GM20431 (cell line): ENCODE results near the gene TAS1R2.

Source experiments
- in situ Hi-C: fragments of 300-500 bp; cut with MseI, MboI; formaldehyde crosslinking; loops from one replicate; pipeline ENCODE4 v1.15.0; 2020; ENCODE audit warnings: low sequenced_read_pairs; ENCODE audit not compliant: unreplicated experiment

The TAS1R2 gene

GRCh38 chr1:18885311-18886002 lies 26.0 kb upstream of the TAS1R2 start:
- in situ Hi-C loops = no loop called here

- in situ Hi-C loops = no loop called here
Measured at GRCh38 chr1:18884727-18885126, 25.3 kb upstream of the TAS1R2 start.

- in situ Hi-C loops = no loop called here
Measured at GRCh38 chr1:18884419-18884717, 24.9 kb upstream of the TAS1R2 start.

GRCh38 chr1:18883636-18884418 lies 24.4 kb upstream of the TAS1R2 start:
- in situ Hi-C loops = no loop called here

GRCh38 chr1:18883079-18883478 lies 23.6 kb upstream of the TAS1R2 start:
- in situ Hi-C loops = no loop called here

- in situ Hi-C loops = no loop called here
Measured at GRCh38 chr1:18882486-18882885, 23.0 kb upstream of the TAS1R2 start.

- in situ Hi-C loops = no loop called here
Measured at GRCh38 chr1:18881642-18882431, 22.4 kb upstream of the TAS1R2 start.

- in situ Hi-C loops = no loop called here
Measured at GRCh38 chr1:18881164-18881563, 21.7 kb upstream of the TAS1R2 start.

- in situ Hi-C loops = no loop called here
Measured at GRCh38 chr1:18880585-18880984, 21.1 kb upstream of the TAS1R2 start.

- in situ Hi-C loops = no loop called here
Measured at GRCh38 chr1:18879791-18880309, 20.4 kb upstream of the TAS1R2 start.

- in situ Hi-C loops = no loop called here
Measured at GRCh38 chr1:18879215-18879790, 19.8 kb upstream of the TAS1R2 start.

GRCh38 chr1:18878538-18879214 lies 19.2 kb upstream of the TAS1R2 start:
- in situ Hi-C loops = no loop called here

- in situ Hi-C loops = no loop called here
Measured at GRCh38 chr1:18877282-18877681, 17.8 kb upstream of the TAS1R2 start.

GRCh38 chr1:18876210-18876609 lies 16.8 kb upstream of the TAS1R2 start:
- in situ Hi-C loops = no loop called here

GRCh38 chr1:18875796-18876128 lies 16.3 kb upstream of the TAS1R2 start:
- in situ Hi-C loops = no loop called here

GRCh38 chr1:18875107-18875795 lies 15.8 kb upstream of the TAS1R2 start:
- in situ Hi-C loops = no loop called here

GRCh38 chr1:18874600-18874999 lies 15.1 kb upstream of the TAS1R2 start:
- in situ Hi-C loops = no loop called here

GRCh38 chr1:18874036-18874435 lies 14.6 kb upstream of the TAS1R2 start:
- in situ Hi-C loops = no loop called here

- in situ Hi-C loops = no loop called here
Measured at GRCh38 chr1:18872071-18872611, 12.7 kb upstream of the TAS1R2 start.
